OCI-M1 (cell line): ENCODE results near the gene ZNF878.

Experiments
- DNase-seq: peaks from one replicate; lab custom pipeline; 2025; lab: John Stamatoyannopoulos, UW

The ZNF878 gene

GRCh38 chr19:12034620-12035019 lies 18.1 kb downstream of the ZNF878 start:
- peak; percentile 59 for DNase-seq

DNA sequence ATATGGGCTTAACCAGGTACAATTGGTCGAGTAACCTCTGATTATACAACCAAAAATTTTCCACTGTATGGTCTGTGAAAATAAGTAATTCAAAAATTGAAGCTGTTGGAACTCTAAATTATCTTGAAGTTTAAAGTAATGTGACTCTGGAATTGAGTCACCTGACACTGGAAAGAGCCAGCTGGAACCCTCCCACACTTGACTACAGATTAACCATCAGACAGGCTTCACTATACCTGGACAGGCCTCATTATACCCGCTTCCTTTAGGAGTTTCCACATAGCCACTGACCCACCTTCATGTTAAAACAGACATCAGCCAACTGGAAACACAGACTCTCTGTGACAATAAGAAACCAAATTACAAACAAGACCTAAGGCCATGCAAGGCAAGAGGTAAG lies 18.6 kb downstream of the ZNF878 start:
- DNase-seq, result peak; percentile 57

DNA sequence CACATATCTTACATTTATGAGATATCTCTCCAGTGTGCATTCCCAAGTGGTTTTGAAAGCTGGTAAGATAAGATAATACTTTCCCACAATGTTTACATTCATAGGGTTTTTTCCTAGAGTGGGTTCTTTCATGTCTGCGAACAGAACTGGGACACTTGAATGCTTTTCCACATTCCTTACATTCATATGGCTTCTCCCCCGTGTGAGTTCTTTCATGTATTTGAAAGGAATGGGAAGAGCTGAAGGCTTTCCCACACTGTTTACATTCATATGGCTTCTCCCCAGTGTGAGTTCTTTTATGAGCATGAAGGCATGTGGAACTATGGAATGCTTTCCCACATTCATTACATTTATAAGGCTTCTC lies 37.0 kb downstream of the ZNF878 start:
- peak; percentile 45 for DNase-seq

- DNase-seq, result peak; percentile 40
These were observed 37.6 kb downstream of the ZNF878 start for GRCh38 chr19:12015015-12015752.

GRCh38 chr19:12000152-12000981 lies 52.4 kb downstream of the ZNF878 start:
- DNase-seq, result no peak

GRCh38 chr19:11995174-11995573 lies 57.6 kb downstream of the ZNF878 start:
- DNase-seq, result peak; percentile 35
